Measurements from ENCODE around the gene PANK1.
"Not testable (repeated sequence)": the region's sequence is repeated elsewhere in the genome, so short reads cannot be mapped to it uniquely, and the experiment has no call there.

The PANK1 gene

GRCh38 chr10:89637113-89637512 is 7.9 kb downstream of the PANK1 start:
- Histone ChIP-seq H3K27ac (ENCODE audit: low read length) (no peak overlapping the region), H3K36me3 (ENCODE audit: control insufficient read depth, low read depth, low read length) (peaks cover 14% of the 10 kb centered on the region), H3K9me3 (ENCODE audit: control insufficient read depth, low read depth, low read length) (no peaks in the 10 kb centered on the region), H3K9ac (ENCODE audit: low read length) (no peak overlapping the region), H3K27me3 (ENCODE audit: control insufficient read depth, insufficient read depth, low read length) (no peaks in the 10 kb centered on the region), H3K4me1 (ENCODE audit: control insufficient read depth, low read depth, low read length) (peaks cover 3% of the 10 kb centered on the region), H3K4me3 (ENCODE audit: low read length) (no peak overlapping the region)

GRCh38 chr10:89634637-89635036 is 10.4 kb downstream of the PANK1 start:
- Histone ChIP-seq H3K9me3 (ENCODE audit: control insufficient read depth, low read depth, low read length) (no peaks in the 10 kb centered on the region), H3K4me1 (ENCODE audit: control insufficient read depth, low read depth, low read length) (no peaks in the 10 kb centered on the region), H3K27me3 (ENCODE audit: control insufficient read depth, insufficient read depth, low read length) (no peaks in the 10 kb centered on the region), H3K9ac (ENCODE audit: low read length) (no peak overlapping the region), H3K4me3 (ENCODE audit: low read length) (no peak overlapping the region), H3K36me3 (ENCODE audit: control insufficient read depth, low read depth, low read length) (peaks cover 14% of the 10 kb centered on the region), H3K27ac (ENCODE audit: low read length) (no peak overlapping the region)

GRCh38 chr10:89633484-89633883 is 11.6 kb downstream of the PANK1 start:
- Histone ChIP-seq H3K36me3 (ENCODE audit: control insufficient read depth, low read depth, low read length) (peaks cover 14% of the 10 kb centered on the region), H3K9me3 (ENCODE audit: control insufficient read depth, low read depth, low read length) (no peaks in the 10 kb centered on the region), H3K27me3 (ENCODE audit: control insufficient read depth, insufficient read depth, low read length) (no peaks in the 10 kb centered on the region), H3K27ac (ENCODE audit: low read length) (no peak overlapping the region), H3K4me3 (ENCODE audit: low read length) (no peak overlapping the region), H3K9ac (ENCODE audit: low read length) (no peak overlapping the region), H3K4me1 (ENCODE audit: control insufficient read depth, low read depth, low read length) (no peaks in the 10 kb centered on the region)

- Histone ChIP-seq H3K9me3 (ENCODE audit: control insufficient read depth, low read depth, low read length) (no peaks in the 10 kb centered on the region), H3K27me3 (ENCODE audit: control insufficient read depth, insufficient read depth, low read length) (no peaks in the 10 kb centered on the region), H3K4me1 (ENCODE audit: control insufficient read depth, low read depth, low read length) (no peaks in the 10 kb centered on the region), H3K4me3 (ENCODE audit: low read length) (no peak overlapping the region), H3K9ac (ENCODE audit: low read length) (no peak overlapping the region), H3K36me3 (ENCODE audit: control insufficient read depth, low read depth, low read length) (peaks cover 14% of the 10 kb centered on the region), H3K27ac (ENCODE audit: low read length) (no peak overlapping the region)
Measured at GRCh38 chr10:89632824-89633223, 12.2 kb downstream of the PANK1 start.

- no peaks in the 10 kb centered on the region for H3K36me3 ChIP-seq (ENCODE audit: control insufficient read depth, low read depth, low read length)
- no peaks in the 10 kb centered on the region for H3K9me3 ChIP-seq (ENCODE audit: control insufficient read depth, low read depth, low read length)
- H3K27me3 ChIP-seq (ENCODE audit: control insufficient read depth, insufficient read depth, low read length) = no peaks in the 10 kb centered on the region
- no peaks in the 10 kb centered on the region for H3K4me1 ChIP-seq (ENCODE audit: control insufficient read depth, low read depth, low read length)
- no peak overlapping the region for H3K4me3 ChIP-seq (ENCODE audit: low read length)
- H3K9ac ChIP-seq (ENCODE audit: low read length) = no peak overlapping the region
- H3K27ac ChIP-seq (ENCODE audit: low read length) = no peak overlapping the region
Measured at GRCh38 chr10:89627830-89628229, 17.2 kb downstream of the PANK1 start.

- Histone ChIP-seq H3K27me3 (ENCODE audit: control insufficient read depth, insufficient read depth, low read length) (no peaks in the 10 kb centered on the region), H3K27ac (ENCODE audit: low read length) (no peak overlapping the region), H3K9ac (ENCODE audit: low read length) (no peak overlapping the region), H3K4me1 (ENCODE audit: control insufficient read depth, low read depth, low read length) (no peaks in the 10 kb centered on the region), H3K9me3 (ENCODE audit: control insufficient read depth, low read depth, low read length) (peaks cover 10% of the 10 kb centered on the region), H3K36me3 (ENCODE audit: control insufficient read depth, low read depth, low read length) (no peaks in the 10 kb centered on the region), H3K4me3 (ENCODE audit: low read length) (no peak overlapping the region)
Measured at GRCh38 chr10:89625041-89625765, 19.8 kb downstream of the PANK1 start.

- Histone ChIP-seq H3K9ac (ENCODE audit: low read length) (no peak overlapping the region), H3K27me3 (ENCODE audit: control insufficient read depth, insufficient read depth, low read length) (no peaks in the 10 kb centered on the region), H3K27ac (ENCODE audit: low read length) (no peak overlapping the region), H3K4me3 (ENCODE audit: low read length) (no peak overlapping the region), H3K36me3 (ENCODE audit: control insufficient read depth, low read depth, low read length) (no peaks in the 10 kb centered on the region), H3K9me3 (ENCODE audit: control insufficient read depth, low read depth, low read length) (peaks cover 10% of the 10 kb centered on the region), H3K4me1 (ENCODE audit: control insufficient read depth, low read depth, low read length) (no peaks in the 10 kb centered on the region)
Measured at GRCh38 chr10:89624020-89624419, 21.0 kb downstream of the PANK1 start.

- Histone ChIP-seq H3K4me3 (ENCODE audit: low read length) (no peak overlapping the region), H3K27me3 (ENCODE audit: control insufficient read depth, insufficient read depth, low read length) (no peaks in the 10 kb centered on the region), H3K9ac (ENCODE audit: low read length) (no peak overlapping the region), H3K27ac (ENCODE audit: low read length) (no peak overlapping the region), H3K36me3 (ENCODE audit: control insufficient read depth, low read depth, low read length) (no peaks in the 10 kb centered on the region), H3K9me3 (ENCODE audit: control insufficient read depth, low read depth, low read length) (peaks cover 10% of the 10 kb centered on the region), H3K4me1 (ENCODE audit: control insufficient read depth, low read depth, low read length) (no peaks in the 10 kb centered on the region)
Measured at GRCh38 chr10:89622151-89622550, 22.9 kb downstream of the PANK1 start.

GRCh38 chr10:89621438-89621837 is 23.6 kb downstream of the PANK1 start:
- no peaks in the 10 kb centered on the region for H3K4me1 ChIP-seq (ENCODE audit: control insufficient read depth, low read depth, low read length)

GRCh38 chr10:89620296-89620695 is 24.7 kb downstream of the PANK1 start:
- H3K4me3 ChIP-seq (ENCODE audit: low read length); H3K27ac ChIP-seq (ENCODE audit: low read length); H3K36me3 ChIP-seq (ENCODE audit: control insufficient read depth, low read depth, low read length); H3K27me3 ChIP-seq (ENCODE audit: control insufficient read depth, insufficient read depth, low read length); H3K4me1 ChIP-seq (ENCODE audit: control insufficient read depth, low read depth, low read length); H3K9ac ChIP-seq (ENCODE audit: low read length): not testable (repeated sequence)
- peaks cover 10% of the 10 kb centered on the region for H3K9me3 ChIP-seq (ENCODE audit: control insufficient read depth, low read depth, low read length)

More at GRCh38 chr10:89621438-89621837, 23.6 kb downstream of the PANK1 start:
- H3K27me3 ChIP-seq (ENCODE audit: control insufficient read depth, insufficient read depth, low read length) = no peaks in the 10 kb centered on the region
- H3K9me3 ChIP-seq (ENCODE audit: control insufficient read depth, low read depth, low read length) = peaks cover 10% of the 10 kb centered on the region
- no peak overlapping the region for H3K27ac ChIP-seq (ENCODE audit: low read length)
- H3K36me3 ChIP-seq (ENCODE audit: control insufficient read depth, low read depth, low read length) = no peaks in the 10 kb centered on the region
- no peak overlapping the region for H3K4me3 ChIP-seq (ENCODE audit: low read length)
- H3K9ac ChIP-seq (ENCODE audit: low read length) = no peak overlapping the region

GRCh38 chr10:89615824-89616223 is 29.2 kb downstream of the PANK1 start:
- no peaks in the 10 kb centered on the region for H3K27me3 ChIP-seq (ENCODE audit: control insufficient read depth, insufficient read depth, low read length)
- peaks cover 8% of the 10 kb centered on the region for H3K36me3 ChIP-seq (ENCODE audit: control insufficient read depth, low read depth, low read length)
- peaks cover 3% of the 10 kb centered on the region for H3K9me3 ChIP-seq (ENCODE audit: control insufficient read depth, low read depth, low read length)
- H3K4me3 ChIP-seq (ENCODE audit: low read length) = no peak overlapping the region
- peaks cover 4% of the 10 kb centered on the region for H3K4me1 ChIP-seq (ENCODE audit: control insufficient read depth, low read depth, low read length)
- no peak overlapping the region for H3K9ac ChIP-seq (ENCODE audit: low read length)
- no peak overlapping the region for H3K27ac ChIP-seq (ENCODE audit: low read length)

- Histone ChIP-seq H3K4me1 (ENCODE audit: control insufficient read depth, low read depth, low read length) (peaks cover 4% of the 10 kb centered on the region), H3K9ac (ENCODE audit: low read length) (no peak overlapping the region), H3K36me3 (ENCODE audit: control insufficient read depth, low read depth, low read length) (peaks cover 15% of the 10 kb centered on the region)
Measured at GRCh38 chr10:89615112-89615511, 29.9 kb downstream of the PANK1 start.

More at GRCh38 chr10:89615112-89615511, 29.9 kb downstream of the PANK1 start:
- no peaks in the 10 kb centered on the region for H3K27me3 ChIP-seq (ENCODE audit: control insufficient read depth, insufficient read depth, low read length)
- H3K27ac ChIP-seq (ENCODE audit: low read length) = no peak overlapping the region
- H3K9me3 ChIP-seq (ENCODE audit: control insufficient read depth, low read depth, low read length) = no peaks in the 10 kb centered on the region
- no peak overlapping the region for H3K4me3 ChIP-seq (ENCODE audit: low read length)

Data from iPS-18a (cell line).